Ishikawa (cell line): ENCODE data around the gene KYAT1.

Experiments
- CEBPB ChIP-seq: IDR thresholded peaks from 2 replicates; pipeline ENCODE4 v1.6.1; 2012
- CREB1 ChIP-seq: IDR thresholded peaks from 2 replicates; pipeline ENCODE4 v1.6.1; 2012; ENCODE audit warnings: low read depth
- EGR1 ChIP-seq: IDR thresholded peaks from 2 replicates; pipeline ENCODE4 v1.6.1; 2012
- EP300 ChIP-seq: IDR thresholded peaks from 2 replicates; pipeline ENCODE4 v1.6.1; 2012; ENCODE audit warnings: borderline replicate concordance
- FOXM1 ChIP-seq: IDR thresholded peaks from 2 replicates; pipeline ENCODE4 v1.6.1; 2012; ENCODE audit warnings: low read depth, borderline replicate concordance
- MAX ChIP-seq: IDR thresholded peaks from 2 replicates; pipeline ENCODE4 v1.6.1; 2012
- NFIC ChIP-seq: IDR thresholded peaks from 2 replicates; pipeline ENCODE4 v1.6.1; 2012
- RAD21 ChIP-seq: IDR thresholded peaks from 2 replicates; pipeline ENCODE4 v1.6.1; 2012; ENCODE audit warnings: low read depth
- REST ChIP-seq: IDR thresholded peaks from 2 replicates; pipeline ENCODE4 v1.6.1; 2012; ENCODE audit warnings: low read depth, mild to moderate bottlenecking
- TAF1 ChIP-seq: IDR thresholded peaks from 2 replicates; pipeline ENCODE4 v1.6.1; 2012; ENCODE audit warnings: low read depth, mild to moderate bottlenecking
- TCF12 ChIP-seq: IDR thresholded peaks from 2 replicates; pipeline ENCODE4 v1.6.1; 2012; ENCODE audit warnings: low read depth
- TEAD4 ChIP-seq: IDR thresholded peaks from 2 replicates; pipeline ENCODE4 v1.6.1; 2012
- USF1 ChIP-seq: IDR thresholded peaks from 2 replicates; pipeline ENCODE4 v1.6.1; 2012
- YY1 ChIP-seq: IDR thresholded peaks from 2 replicates; pipeline ENCODE4 v1.6.1; 2012; ENCODE audit warnings: low read depth
- ZBTB7A ChIP-seq: IDR thresholded peaks from 2 replicates; pipeline ENCODE4 v1.6.1; 2012; ENCODE audit warnings: low read depth

Gene KYAT1

GRCh38 chr9:128892221-128892921 lies 10.6 kb upstream of the KYAT1 start:
- TF ChIP-seq TAF1 (no peak), NFIC (peak; percentile 88), FOXM1 (peak; percentile 68; the same call in 1 of the 2 replicates), REST (no peak), EP300 (peak; percentile 86), TCF12 (peak; percentile 92), EGR1 (no peak), TEAD4 (peak; percentile 53), RAD21 (peak; percentile 16; the same call in 1 of the 2 replicates), YY1 (no peak), MAX (peak; percentile 67), ZBTB7A (peak; percentile 73; the same call in 1 of the 2 replicates), CREB1 (no peak), USF1 (peak; percentile 81), CEBPB (no peak)

- no peak for TF ChIP-seq RAD21
- no peak for TF ChIP-seq CREB1
- no peak for TF ChIP-seq CEBPB
- no peak for TF ChIP-seq TEAD4
- TF ChIP-seq TAF1: no peak
- TF ChIP-seq FOXM1: no peak
- TF ChIP-seq EP300: no peak
- no peak for TF ChIP-seq EGR1
These were observed 9.8 kb upstream of the KYAT1 start for GRCh38 chr9:128891321-128892220.

GRCh38 chr9:128887914-128888350 lies 6.2 kb upstream of the KYAT1 start:
- TF ChIP-seq EP300 (peak; percentile 86), TAF1 (no peak), FOXM1 (peak; percentile 68; the same call in 1 of the 2 replicates), YY1 (no peak), CREB1 (no peak), NFIC (peak; percentile 84), EGR1 (no peak), MAX (no peak; the same call in 1 of the 2 replicates), TEAD4 (peak; percentile 4; the same call in 1 of the 2 replicates), ZBTB7A (no peak), RAD21 (no peak), USF1 (no peak), REST (no peak), CEBPB (no peak), TCF12 (peak; percentile 85)

GRCh38 chr9:128887049-128887448 lies 5.3 kb upstream of the KYAT1 start:
- TF ChIP-seq TCF12: no peak
- no peak for TF ChIP-seq FOXM1
- no peak for TF ChIP-seq EGR1
- no peak for TF ChIP-seq USF1
- no peak for TF ChIP-seq NFIC
- no peak for TF ChIP-seq CEBPB
- no peak for TF ChIP-seq REST
- no peak for TF ChIP-seq ZBTB7A
- TF ChIP-seq MAX: no peak
- no peak for TF ChIP-seq TEAD4
